NB4 (cell line): ENCODE data around the gene TMPRSS11D.

Source experiments
- DNase-seq: peaks from one replicate; pipeline ENCODE4 v3.0.0; 2010; ENCODE audit warnings: low read depth
- H3K4me3 ChIP-seq: one replicate; pipeline ENCODE4 v1.5.1; 2011; ENCODE audit warnings: mild to moderate bottlenecking, low read depth, low read length, moderate library complexity
- CTCF ChIP-seq: IDR thresholded peaks from one replicate; pipeline ENCODE4 v1.5.1; 2012; ENCODE audit warnings: low read depth, low read length
- MAX ChIP-seq: IDR thresholded peaks from 2 replicates; pipeline ENCODE4 v1.6.1; 2011; ENCODE audit warnings: low read depth, low read length
- MYC ChIP-seq: IDR thresholded peaks from 2 replicates; pipeline ENCODE4 v1.6.1; 2011; ENCODE audit warnings: low read depth, low read length
- POLR2A ChIP-seq: IDR thresholded peaks from 2 replicates; pipeline ENCODE4 v1.6.1; 2011; ENCODE audit warnings: mild to moderate bottlenecking; ENCODE audit not compliant: insufficient read length; ENCODE audit errors: extremely low read depth

Gene TMPRSS11D

GRCh38 chr4:67926485-67926884 lies 42.7 kb upstream of the TMPRSS11D start:
- H3K4me3 ChIP-seq, result no peak overlapping the region
- no peak for DNase-seq
- TF ChIP-seq CTCF (no peak), MYC (no peak), POLR2A (no peak), MAX (no peak)

GRCh38 chr4:67922697-67923096 lies 38.9 kb upstream of the TMPRSS11D start:
- H3K4me3 ChIP-seq, result no peak overlapping the region
- DNase-seq, result no peak
- TF ChIP-seq MYC (no peak), POLR2A (no peak), MAX (no peak), CTCF (no peak)

- H3K4me3 ChIP-seq, result no peak overlapping the region
- TF ChIP-seq MAX, result no peak
- TF ChIP-seq CTCF, result peak; percentile 4
- no peak for DNase-seq
Measured at GRCh38 chr4:67918428-67918827, 34.6 kb upstream of the TMPRSS11D start.

- TF ChIP-seq MAX, result no peak
- TF ChIP-seq POLR2A, result no peak
- TF ChIP-seq MYC, result no peak
Measured at GRCh38 chr4:67915400-67915966, 31.7 kb upstream of the TMPRSS11D start.

GRCh38 chr4:67912080-67912479 lies 28.3 kb upstream of the TMPRSS11D start:
- no peak for DNase-seq
- no peak overlapping the region for H3K4me3 ChIP-seq
- no peak for TF ChIP-seq MYC
- no peak for TF ChIP-seq POLR2A
- TF ChIP-seq MAX, result no peak
- no peak for TF ChIP-seq CTCF

More at GRCh38 chr4:67915400-67915966, 31.7 kb upstream of the TMPRSS11D start:
- no peak for DNase-seq
- H3K4me3 ChIP-seq, result no peak overlapping the region

GRCh38 chr4:67911638-67912037 lies 27.8 kb upstream of the TMPRSS11D start:
- H3K4me3 ChIP-seq, result no peak overlapping the region
- no peak for DNase-seq
- TF ChIP-seq MYC, result no peak
- TF ChIP-seq CTCF, result no peak
- TF ChIP-seq MAX, result no peak
- TF ChIP-seq POLR2A, result no peak
